T-cell (primary cell): Measurements from ENCODE around the gene MTMR11. TPM values are rescaled to one million over a fixed set of nuclear protein-coding genes. Genes with fewer than 3 reads are reported as not detected.
"Not testable (repeated sequence)": the region's sequence is repeated elsewhere in the genome, so short reads cannot be mapped to it uniquely, and the experiment has no call there.

ENCODE experiments used
- ATAC-seq, 4 experiments: fragments of 200-7000 bp in 3 of 4; fragments of 150-1000 bp in 1 of 4; cut with Tn5 transposase; replicated peaks in 1 of 4; 1 replicate in 3 of 4; 2 replicates in 1 of 4; pipeline ENCODE4 v1.10.0; 2021; ENCODE audit warnings: moderate library complexity in 3 of 4, mild to moderate bottlenecking in 2 of 4, moderate number of reproducible peaks in 1 of 4
- CTCF ChIA-PET, 2 donors: fragments of 300-600 bp; sonication (Branson Sonifier 250); formaldehyde crosslinking; loops; one replicate each; lab custom pipeline; 2022; ENCODE audit warnings: antibody characterized with exemption in 2 of 2; lab: Charles Lee
- POLR2A ChIA-PET, 2 donors: fragments of 300-600 bp; sonication (Branson Sonifier 250); formaldehyde crosslinking; loops; one replicate each; lab custom pipeline; 2022; ENCODE audit warnings: antibody characterized with exemption in 2 of 2; lab: Charles Lee
- DNase-seq, 35 experiments: peaks; one replicate each; pipeline versions ENCODE4 v3.0.0 to v3.0.0-alpha.2; 2013 to 2023
- H3K27ac ChIP-seq: one replicate; pipeline ENCODE4 v1.5.1; 2013; ENCODE audit warnings: low read length
- H3K27me3 ChIP-seq, 2 experiments: replicated peaks in 1 of 2; 1 replicate in 1 of 2; 2 replicates in 1 of 2; pipeline versions ENCODE4 v1.6.1 to v1.7.0; 2013; ENCODE audit warnings: low read length in 1 of 2, mixed read lengths in 1 of 2; ENCODE audit not compliant: control insufficient read depth in 2 of 2, insufficient read depth in 2 of 2; ENCODE audit errors: extremely low read depth in 1 of 2
- H3K36me3 ChIP-seq, 2 donors: 1 replicate in 1 of 2; 2 replicates in 1 of 2; pipeline versions ENCODE4 v1.6.1 to v1.7.0; 2013; ENCODE audit warnings: low read length in 1 of 2; ENCODE audit not compliant: control insufficient read depth in 2 of 2, insufficient read depth in 1 of 2; ENCODE audit errors: extremely low read depth in 1 of 2
- H3K4me1 ChIP-seq, 2 experiments: 1 replicate in 1 of 2; 2 replicates in 1 of 2; pipeline versions ENCODE4 v1.6.1 to v1.7.0; 2013; ENCODE audit warnings: low read length in 2 of 2, mixed read lengths in 1 of 2; ENCODE audit not compliant: insufficient read depth in 2 of 2, control insufficient read depth in 1 of 2; ENCODE audit errors: extremely low read depth in 1 of 2
- H3K4me3 ChIP-seq, 2 donors: 1 replicate in 1 of 2; 2 replicates in 1 of 2; pipeline versions ENCODE4 v1.5.1 to v1.7.0; 2013; ENCODE audit warnings: mild to moderate bottlenecking in 2 of 2, low read length in 1 of 2, moderate library complexity in 1 of 2; ENCODE audit not compliant: control insufficient read depth in 1 of 2; ENCODE audit errors: extremely low read depth in 1 of 2
- H3K9me3 ChIP-seq: 2 replicates; pipeline ENCODE4 v1.7.0; 2013
- H3K27ac Mint-ChIP-seq, 2 donors: one replicate each; pipeline ENCODE4 v1.8.0; 2020 to 2021; ENCODE audit warnings: mild to moderate bottlenecking in 2 of 2, mixed read lengths in 2 of 2
- H3K27me3 Mint-ChIP-seq, 2 donors: one replicate each; pipeline ENCODE4 v1.8.0; 2021 to 2022; ENCODE audit warnings: mixed read lengths in 2 of 2
- H3K36me3 Mint-ChIP-seq: one replicate; pipeline ENCODE4 v1.8.0; 2021; ENCODE audit warnings: mixed read lengths
- H3K4me1 Mint-ChIP-seq, 3 donors: one replicate each; pipeline ENCODE4 v1.8.0; 2020 to 2022; ENCODE audit warnings: mixed read lengths in 3 of 3, mild to moderate bottlenecking in 1 of 3
- H3K4me3 Mint-ChIP-seq, 3 donors: one replicate each; pipeline ENCODE4 v1.8.0; 2020 to 2022; ENCODE audit warnings: mild to moderate bottlenecking in 3 of 3, mixed read lengths in 3 of 3, moderate library complexity in 3 of 3
- H3K9me3 Mint-ChIP-seq, 3 donors: one replicate each; pipeline ENCODE4 v1.8.0; 2020 to 2022; ENCODE audit warnings: mixed read lengths in 3 of 3
- WGBS: methylation state at CpG from one replicate; pipeline ENCODE4 v1.1.5; 2013; ENCODE audit warnings: missing lambda C conversion rate; ENCODE audit not compliant: insufficient coverage; 5-methylcytosine and 5-hydroxymethylcytosine counted together
- total RNA-seq, 35 experiments: library from RNA in 6 of 35; stranded (reverse) in 6 of 35; fragments of 120-200 nt in 1 of 35; gene quantifications; one replicate each; pipeline versions ENCODE4 v1.2.1 to v1.2.4 and lab custom pipeline; 2013 to 2026

The MTMR11 gene
- total RNA-seq, 5 donors from 2014 or later (not counting 1 experiment from before 2014, with no cell fraction given), result 0.58 to 2.5 (median 1.5) TPM

DNA sequence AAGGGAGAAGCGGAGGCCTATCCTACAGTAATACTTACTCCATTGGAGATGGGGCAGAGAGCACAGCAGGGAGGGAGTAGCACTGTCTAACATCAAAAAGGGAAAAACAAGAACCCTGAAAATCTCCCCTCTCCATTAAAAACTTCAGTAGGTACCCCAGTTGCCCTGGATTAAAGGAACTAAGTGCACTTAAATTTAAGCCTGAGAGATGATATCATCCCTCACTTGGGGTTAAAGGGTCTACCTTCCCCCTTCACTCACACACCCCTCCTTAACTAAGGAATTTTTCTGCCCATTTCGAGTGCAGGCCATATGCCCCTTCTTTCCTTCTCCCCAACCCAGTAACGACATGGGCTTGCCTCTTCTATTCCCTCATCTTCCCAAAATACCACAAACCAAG lies 3.7 kb upstream of the MTMR11 start:
- Mint-ChIP-seq H3K4me1 (peaks cover 8 to 27% (median 24%) of the 10 kb centered on the region in 3 donors), H3K27ac (peak overlapping the region in 1 of 2 donors; percentile 34), H3K9me3 (no peaks in the 10 kb centered on the region), H3K4me3 (no peak overlapping the region), H3K27me3 (no peaks in the 10 kb centered on the region), H3K36me3 (peaks cover 12% of the 10 kb centered on the region)
- DNase-seq, result no peak
- no peaks in the 10 kb centered on the region for H3K9me3 ChIP-seq
- ChIA-PET CTCF (interaction anchor here in 1 of 2 donors (1.5 kb wide), 1 partner anchor 22 kb away, joined by 3 read pairs; no protein-coding TSS in a partner anchor), POLR2A (interaction anchor here in 1 of 2 donors (0.6 kb wide), 1 partner anchor 97 kb away, joined by 3 read pairs; no protein-coding TSS in a partner anchor)
- peaks cover 0 to 7% of the 10 kb centered on the region in 2 donors for H3K36me3 ChIP-seq
- no peak for ATAC-seq
- no peak overlapping the region for H3K27ac ChIP-seq
- H3K4me1 ChIP-seq, result peaks cover 6 to 13% of the 10 kb centered on the region in 2 experiments
- H3K27me3 ChIP-seq, result no peaks in the 10 kb centered on the region
- WGBS, result 83% methylated on average over 2 of the region's 3 CpGs
- no peak overlapping the region for H3K4me3 ChIP-seq

DNA sequence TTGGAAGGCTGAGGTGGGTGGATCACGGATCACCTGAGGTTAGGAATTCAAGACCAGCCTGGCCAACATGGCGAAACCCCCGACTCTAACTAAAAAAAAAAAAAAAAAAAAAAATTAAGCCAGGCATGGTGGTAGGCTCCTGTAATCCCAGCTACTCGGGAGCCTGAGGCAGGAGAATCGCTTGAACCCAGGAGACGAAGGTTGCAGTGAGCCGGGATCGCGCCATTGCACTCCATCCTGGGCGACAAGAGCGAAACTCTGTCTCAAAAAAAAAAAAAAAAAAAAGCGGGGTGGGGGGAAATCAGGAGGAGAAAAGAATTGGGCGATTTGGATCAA lies 2.0 kb upstream of the MTMR11 start:
- H3K4me3 Mint-ChIP-seq, ATAC-seq, DNase-seq, H3K27ac Mint-ChIP-seq, H3K27me3 ChIP-seq, H3K27me3 Mint-ChIP-seq, H3K9me3 ChIP-seq, H3K27ac ChIP-seq, H3K36me3 ChIP-seq, POLR2A ChIA-PET, H3K9me3 Mint-ChIP-seq, H3K36me3 Mint-ChIP-seq, H3K4me3 ChIP-seq: not testable (repeated sequence)
- WGBS, result no CpG with 5 or more reads among the region's 13 CpGs
- H3K4me1 Mint-ChIP-seq, result peaks cover 8 to 27% (median 24%) of the 10 kb centered on the region in 3 donors
- H3K4me1 ChIP-seq, result peaks cover 6 to 13% of the 10 kb centered on the region in 2 experiments
- CTCF ChIA-PET, result interaction anchor here in 1 of 2 donors (0.7 kb wide), 2 partner anchors 24 to 50 kb away, joined by 3 to 4 read pairs; no protein-coding TSS in a partner anchor

DNA sequence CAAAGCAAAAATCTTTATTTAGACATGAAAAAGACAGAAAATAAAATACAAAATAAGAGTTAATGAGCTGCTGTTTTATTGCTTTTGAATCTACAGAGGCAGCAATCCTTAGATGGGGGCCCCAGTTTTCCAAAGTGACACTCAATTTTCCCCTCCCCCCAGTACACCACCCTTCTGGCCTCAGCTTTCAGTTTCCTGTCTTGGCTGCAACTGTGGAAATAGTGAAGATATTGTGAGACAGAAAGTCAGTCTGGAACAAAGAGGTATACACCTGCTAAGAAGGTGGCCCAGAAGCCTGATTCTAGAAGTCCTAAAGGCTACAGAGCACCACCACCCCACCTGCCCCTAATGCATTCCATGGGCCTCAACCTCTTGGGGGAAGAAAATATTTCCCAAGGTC lies 1.1 kb upstream of the MTMR11 start:
- Mint-ChIP-seq H3K27ac (peak overlapping the region in 1 of 2 donors; percentile 14), H3K27me3 (peaks cover 0 to 4% of the 10 kb centered on the region in 2 donors), H3K36me3 (no peaks in the 10 kb centered on the region), H3K9me3 (no peaks in the 10 kb centered on the region), H3K4me1 (peaks cover 8 to 21% (median 19%) of the 10 kb centered on the region in 3 donors), H3K4me3 (no peak overlapping the region)
- H3K9me3 ChIP-seq, result no peaks in the 10 kb centered on the region
- peaks cover 0 to 3% of the 10 kb centered on the region in 2 experiments for H3K27me3 ChIP-seq
- ChIA-PET POLR2A (no interaction called here), CTCF (interaction anchor here in 1 of 2 donors (0.7 kb wide), 1 partner anchor 676 kb away, joined by 3 read pairs; no protein-coding TSS in a partner anchor)
- H3K27ac ChIP-seq, result no peak overlapping the region
- H3K4me1 ChIP-seq, result peaks cover 6 to 13% of the 10 kb centered on the region in 2 experiments
- H3K36me3 ChIP-seq, result no peaks in the 10 kb centered on the region
- ATAC-seq (no peak), DNase-seq (no peak)
- H3K4me3 ChIP-seq, result no peak overlapping the region

DNA sequence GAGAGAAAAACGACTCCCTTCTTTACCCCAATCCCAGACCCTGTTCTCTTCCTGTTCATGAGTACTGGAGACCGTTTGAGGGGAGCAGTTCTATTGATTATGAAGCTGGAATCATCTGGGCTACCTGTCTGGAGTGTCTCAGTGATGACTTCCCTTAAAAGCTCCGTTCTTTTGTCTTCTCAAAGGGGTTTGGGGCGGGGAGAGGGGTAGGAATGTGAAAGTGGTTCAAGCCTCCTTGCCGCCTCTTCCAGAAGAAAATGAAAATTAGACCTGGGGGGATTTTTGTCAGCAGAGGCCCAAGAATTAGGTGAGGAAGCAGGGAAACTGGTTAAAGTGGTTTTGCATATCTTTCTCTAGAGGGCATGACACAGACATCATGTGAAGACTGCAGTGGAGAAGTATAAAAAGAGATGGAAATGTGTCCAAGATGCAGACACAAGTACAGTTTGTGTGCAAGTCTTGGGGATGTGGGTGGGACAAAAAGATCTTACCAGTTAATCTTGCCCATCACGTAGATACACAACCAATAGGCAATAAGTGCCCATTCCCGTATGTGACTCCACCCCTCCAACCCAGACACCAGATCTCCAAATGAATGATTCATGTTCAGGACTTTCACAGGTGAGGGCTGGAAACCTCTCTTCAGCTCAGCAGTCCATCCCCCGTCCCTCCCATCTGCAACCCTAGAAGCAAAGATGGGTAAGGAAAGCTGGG lies 470 bp upstream of the MTMR11 start:
- H3K27me3 Mint-ChIP-seq, result peaks cover under 1 to 4% of the 10 kb centered on the region in 2 donors
- no peak for ATAC-seq
- CTCF ChIA-PET, result no interaction called here
- Histone ChIP-seq H3K4me3 (no peak overlapping the region), H3K36me3 (no peaks in the 10 kb centered on the region), H3K9me3 (no peaks in the 10 kb centered on the region), H3K27ac (no peak overlapping the region), H3K27me3 (peaks cover 0 to 3% of the 10 kb centered on the region in 2 experiments), H3K4me1 (peaks cover 6 to 13% of the 10 kb centered on the region in 2 experiments)
- POLR2A ChIA-PET, result no interaction called here
- peak overlapping the region in 1 of 2 donors; percentile 34 for H3K27ac Mint-ChIP-seq
- peaks cover 8 to 21% (median 19%) of the 10 kb centered on the region in 3 donors for H3K4me1 Mint-ChIP-seq
- H3K4me3 Mint-ChIP-seq, result no peak overlapping the region
- no peaks in the 10 kb centered on the region for H3K9me3 Mint-ChIP-seq
- H3K36me3 Mint-ChIP-seq, result no peaks in the 10 kb centered on the region
- 100% methylated on average over 3 of the region's 8 CpGs for WGBS
- DNase-seq, result no peak

DNA sequence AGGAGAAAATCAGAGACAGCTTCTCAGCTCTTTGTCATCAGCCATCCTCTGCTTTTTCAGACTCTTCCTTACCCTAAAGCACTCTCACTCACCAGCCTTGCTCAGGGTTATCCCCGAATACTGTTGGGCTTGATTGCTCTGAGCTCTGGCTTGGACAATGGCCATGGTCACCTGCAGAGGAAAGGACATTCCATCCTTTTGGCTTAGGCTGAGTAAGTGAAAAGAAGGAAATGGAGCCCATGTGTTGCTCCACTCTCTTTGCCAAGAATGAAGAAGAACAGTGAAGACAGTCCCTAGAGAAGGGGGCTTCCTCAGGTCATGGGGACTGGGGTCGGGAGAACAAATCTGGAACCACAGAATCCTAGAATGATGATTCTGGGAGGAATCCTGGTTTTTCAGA lies 2.3 kb downstream of the MTMR11 start:
- no peaks in the 10 kb centered on the region for H3K36me3 Mint-ChIP-seq
- no peak overlapping the region for H3K27ac Mint-ChIP-seq
- peaks cover 2 to 4% of the 10 kb centered on the region in 2 donors for H3K27me3 Mint-ChIP-seq
- Histone ChIP-seq H3K36me3 (no peaks in the 10 kb centered on the region), H3K27ac (no peak overlapping the region), H3K9me3 (no peaks in the 10 kb centered on the region), H3K4me1 (peaks cover 6 to 13% of the 10 kb centered on the region in 2 experiments), H3K27me3 (peaks cover 0 to 3% of the 10 kb centered on the region in 2 experiments), H3K4me3 (no peak overlapping the region)
- ATAC-seq, result no peak
- ChIA-PET POLR2A (interaction anchor here in 1 of 2 donors (0.6 kb wide), 1 partner anchor 269 kb away, joined by 6 read pairs; no protein-coding TSS in a partner anchor), CTCF (no interaction called here)
- H3K4me1 Mint-ChIP-seq, result peaks cover 8 to 25% (median 19%) of the 10 kb centered on the region in 3 donors
- no peaks in the 10 kb centered on the region for H3K9me3 Mint-ChIP-seq
- WGBS, result no CpG with 5 or more reads among the region's 2 CpGs
- no peak for DNase-seq
- no peak overlapping the region for H3K4me3 Mint-ChIP-seq

DNA sequence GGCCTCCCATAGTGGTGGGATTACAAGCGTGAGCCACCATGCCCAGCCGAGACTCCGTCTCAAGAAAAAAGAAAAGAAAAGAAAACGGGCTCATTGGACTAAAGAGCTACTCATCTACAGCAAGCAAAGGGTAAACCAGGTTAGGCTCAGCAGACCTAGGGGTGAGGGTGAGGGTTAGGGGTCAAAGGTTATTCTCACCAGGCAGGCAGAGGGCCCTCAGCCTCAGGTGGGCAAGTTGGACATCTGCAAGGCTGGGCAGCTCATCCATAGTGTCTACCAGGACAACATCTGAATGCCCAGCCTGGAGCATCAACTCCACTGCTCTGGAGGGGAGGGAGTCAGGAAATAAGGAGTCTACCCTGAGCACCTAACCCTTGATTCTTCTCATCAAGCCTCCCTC lies 3.5 kb downstream of the MTMR11 start:
- Histone ChIP-seq H3K4me3 (no peak overlapping the region), H3K4me1 (peaks cover 10 to 17% of the 10 kb centered on the region in 2 experiments), H3K27me3 (peaks cover 0 to 3% of the 10 kb centered on the region in 2 experiments), H3K27ac (no peak overlapping the region), H3K9me3 (no peaks in the 10 kb centered on the region), H3K36me3 (no peaks in the 10 kb centered on the region)
- no peak overlapping the region for H3K4me3 Mint-ChIP-seq
- no peak for DNase-seq
- H3K36me3 Mint-ChIP-seq, result no peaks in the 10 kb centered on the region
- ATAC-seq, result no peak
- H3K27me3 Mint-ChIP-seq, result peaks cover 2 to 4% of the 10 kb centered on the region in 2 donors
- ChIA-PET CTCF (no interaction called here), POLR2A (interaction anchor here in 1 of 2 donors (0.5 kb wide), 1 partner anchor 244 kb away, joined by 5 read pairs; no protein-coding TSS in a partner anchor)
- peaks cover 14 to 30% (median 23%) of the 10 kb centered on the region in 3 donors for H3K4me1 Mint-ChIP-seq
- H3K9me3 Mint-ChIP-seq, result no peaks in the 10 kb centered on the region
- WGBS, result 100% methylated on average over 4 of the region's 4 CpGs
- no peak overlapping the region for H3K27ac Mint-ChIP-seq
